ENCODE measurements around the gene CCDC90B.

CCDC90B gene

GRCh38 chr11:83303316-83303715 lies 17.1 kb upstream of the CCDC90B start:
- H3K4me1 ChIP-seq (ENCODE audit: insufficient read depth, low read length), result no peaks in the 10 kb centered on the region
- H2AFZ ChIP-seq (ENCODE audit: low read depth, low read length), result no peak overlapping the region
- no peak overlapping the region for H3K9ac ChIP-seq (ENCODE audit: low read depth, low read length)
- DNase-seq, result no peak
- no peak for ATAC-seq (ENCODE audit: insufficient read depth, low read depth)
- H4K20me1 ChIP-seq (ENCODE audit: insufficient read depth, low read length), result no peaks in the 10 kb centered on the region
- H3K27me3 ChIP-seq (ENCODE audit: insufficient read depth, low read length, poor library complexity), result no peaks in the 10 kb centered on the region
- H3K27ac ChIP-seq (ENCODE audit: low read length), result no peak overlapping the region
- no peak overlapping the region for H3K4me2 ChIP-seq (ENCODE audit: insufficient read depth, low read length)
- no peaks in the 10 kb centered on the region for H3K9me3 ChIP-seq (ENCODE audit: insufficient read depth, low read length, severe bottlenecking)
- H3K36me3 ChIP-seq (ENCODE audit: insufficient read depth, low read length), result no peaks in the 10 kb centered on the region
- H3K4me3 ChIP-seq (ENCODE audit: low read depth in 1 of 2, low read length in 2 of 2), result no peak overlapping the region
- TF ChIP-seq EZH2 (IDR thresholded peaks at IDR 0.05; ENCODE audit: borderline replicate concordance, low read depth, low read length, severe bottlenecking) (no peak), CTCF (IDR thresholded peaks at IDR 0.05; ENCODE audit: borderline replicate concordance, extremely low read depth, low read length, poor library complexity, severe bottlenecking) (no peak)
- H3K79me2 ChIP-seq (ENCODE audit: insufficient read depth, low read length), result no peaks in the 10 kb centered on the region

GRCh38 chr11:83302151-83302550 lies 16.0 kb upstream of the CCDC90B start:
- Histone ChIP-seq H2AFZ (ENCODE audit: low read depth, low read length) (no peak overlapping the region), H3K9ac (ENCODE audit: low read depth, low read length) (no peak overlapping the region), H3K27me3 (ENCODE audit: insufficient read depth, low read length, poor library complexity) (no peaks in the 10 kb centered on the region), H3K79me2 (ENCODE audit: insufficient read depth, low read length) (no peaks in the 10 kb centered on the region), H3K9me3 (ENCODE audit: insufficient read depth, low read length, severe bottlenecking) (no peaks in the 10 kb centered on the region), H3K36me3 (ENCODE audit: insufficient read depth, low read length) (no peaks in the 10 kb centered on the region), H4K20me1 (ENCODE audit: insufficient read depth, low read length) (no peaks in the 10 kb centered on the region), H3K4me1 (ENCODE audit: insufficient read depth, low read length) (no peaks in the 10 kb centered on the region), H3K27ac (ENCODE audit: low read length) (no peak overlapping the region), H3K4me2 (ENCODE audit: insufficient read depth, low read length) (no peak overlapping the region), H3K4me3 (ENCODE audit: low read depth in 1 of 2, low read length in 2 of 2) (no peak overlapping the region)
- ATAC-seq (ENCODE audit: insufficient read depth, low read depth) (no peak), DNase-seq (no peak)
- TF ChIP-seq CTCF (IDR thresholded peaks at IDR 0.05; ENCODE audit: borderline replicate concordance, extremely low read depth, low read length, poor library complexity, severe bottlenecking) (no peak), EZH2 (IDR thresholded peaks at IDR 0.05; ENCODE audit: borderline replicate concordance, low read depth, low read length, severe bottlenecking) (no peak)

- TF ChIP-seq EZH2 (IDR thresholded peaks at IDR 0.05; ENCODE audit: borderline replicate concordance, low read depth, low read length, severe bottlenecking), result no peak
- TF ChIP-seq CTCF (IDR thresholded peaks at IDR 0.05; ENCODE audit: borderline replicate concordance, extremely low read depth, low read length, poor library complexity, severe bottlenecking), result no peak
- Histone ChIP-seq H3K4me3 (ENCODE audit: low read depth in 1 of 2, low read length in 2 of 2) (no peak overlapping the region), H3K9me3 (ENCODE audit: insufficient read depth, low read length, severe bottlenecking) (no peaks in the 10 kb centered on the region), H3K4me1 (ENCODE audit: insufficient read depth, low read length) (no peaks in the 10 kb centered on the region), H3K36me3 (ENCODE audit: insufficient read depth, low read length) (no peaks in the 10 kb centered on the region), H3K27ac (ENCODE audit: low read length) (no peak overlapping the region), H3K9ac (ENCODE audit: low read depth, low read length) (no peak overlapping the region), H4K20me1 (ENCODE audit: insufficient read depth, low read length) (no peaks in the 10 kb centered on the region), H3K79me2 (ENCODE audit: insufficient read depth, low read length) (no peaks in the 10 kb centered on the region), H3K27me3 (ENCODE audit: insufficient read depth, low read length, poor library complexity) (no peaks in the 10 kb centered on the region), H3K4me2 (ENCODE audit: insufficient read depth, low read length) (no peak overlapping the region), H2AFZ (ENCODE audit: low read depth, low read length) (no peak overlapping the region)
- ATAC-seq (ENCODE audit: insufficient read depth, low read depth) (no peak), DNase-seq (no peak)
Observed at GRCh38 chr11:83299681-83300080, 13.5 kb upstream of the CCDC90B start.

- Histone ChIP-seq H3K9ac (ENCODE audit: low read depth, low read length) (no peak overlapping the region), H3K27me3 (ENCODE audit: insufficient read depth, low read length, poor library complexity) (no peaks in the 10 kb centered on the region), H3K27ac (ENCODE audit: low read length) (no peak overlapping the region), H3K4me2 (ENCODE audit: insufficient read depth, low read length) (no peak overlapping the region), H3K79me2 (ENCODE audit: insufficient read depth, low read length) (no peaks in the 10 kb centered on the region), H3K4me1 (ENCODE audit: insufficient read depth, low read length) (peaks cover 4% of the 10 kb centered on the region; the same call in 1 of the 2 replicates), H3K36me3 (ENCODE audit: insufficient read depth, low read length) (no peaks in the 10 kb centered on the region), H4K20me1 (ENCODE audit: insufficient read depth, low read length) (no peaks in the 10 kb centered on the region), H2AFZ (ENCODE audit: low read depth, low read length) (no peak overlapping the region), H3K4me3 (ENCODE audit: low read depth in 1 of 2, low read length in 2 of 2) (no peak overlapping the region), H3K9me3 (ENCODE audit: insufficient read depth, low read length, severe bottlenecking) (no peaks in the 10 kb centered on the region)
- TF ChIP-seq EZH2 (IDR thresholded peaks at IDR 0.05; ENCODE audit: borderline replicate concordance, low read depth, low read length, severe bottlenecking), result no peak
- no peak for TF ChIP-seq CTCF (IDR thresholded peaks at IDR 0.05; ENCODE audit: borderline replicate concordance, extremely low read depth, low read length, poor library complexity, severe bottlenecking)
- no peak for ATAC-seq (ENCODE audit: insufficient read depth, low read depth)
- DNase-seq, result no peak
Observed at GRCh38 chr11:83294208-83294607, 8.0 kb upstream of the CCDC90B start.

All from DND-41 (cell line).